ENCODE results near the gene ZNF483.

- TF ChIP-seq MXI1 (IDR thresholded peaks at IDR 0.05; ENCODE audit: low read depth, low read length) (no peak), POLR2AphosphoS5 (IDR thresholded peaks at IDR 0.05; ENCODE audit: low read depth, low read length) (no peak), CHD2 (IDR thresholded peaks at IDR 0.05; ENCODE audit: low read length, partially characterized antibody) (no peak), CTCF (IDR thresholded peaks at IDR 0.05) (no peak), REST (IDR thresholded peaks at IDR 0.05; ENCODE audit: low read depth, low read length) (no peak), RCOR1 (IDR thresholded peaks at IDR 0.05; ENCODE audit: low read length) (no peak), PBX3 (IDR thresholded peaks at IDR 0.05) (no peak), USF1 (IDR thresholded peaks at IDR 0.05; ENCODE audit: borderline replicate concordance, low read depth) (no peak), FOSL2 (IDR thresholded peaks at IDR 0.05; ENCODE audit: borderline replicate concordance, low read depth) (no peak)
Observed at GRCh38 chr9:111605041-111605559, 80.1 kb downstream of the ZNF483 start.
